NCI-H2081 treated with DMSO at 0.1 percent for 48 hours (cell line): ENCODE data around the gene LMAN2L.

ENCODE experiments used
- DNase-seq: peaks from one replicate; lab custom pipeline; 2025; lab: John Stamatoyannopoulos, UW

LMAN2L gene

GRCh38 chr2:96760036-96760985 lies 20.4 kb upstream of the LMAN2L start, which contains the start of gene CNNM4:
Gene CNNM4, plus strand, starts transcription at chr2:96760902. Its CDS starts 98 bp downstream, at chr2:96761000.
- DNase-seq = peak; percentile 65

- no peak for DNase-seq
These were observed 19.7 kb upstream of the LMAN2L start for GRCh38 chr2:96759548-96759947.

- DNase-seq = no peak
These were observed 19.1 kb upstream of the LMAN2L start for GRCh38 chr2:96758987-96759386.

GRCh38 chr2:96757477-96757860 lies 17.6 kb upstream of the LMAN2L start:
- no peak for DNase-seq

- DNase-seq = no peak
These were observed 17.1 kb upstream of the LMAN2L start for GRCh38 chr2:96756788-96757476.

- DNase-seq = no peak
These were observed 14.5 kb upstream of the LMAN2L start for GRCh38 chr2:96754317-96754716.

- no peak for DNase-seq
These were observed 13.9 kb upstream of the LMAN2L start for GRCh38 chr2:96753661-96754282.

GRCh38 chr2:96751800-96752199 lies 11.9 kb upstream of the LMAN2L start:
- no peak for DNase-seq

- no peak for DNase-seq
These were observed 7.3 kb upstream of the LMAN2L start for GRCh38 chr2:96747061-96747617.

- DNase-seq = no peak
These were observed 710 bp downstream of the LMAN2L start for GRCh38 chr2:96739076-96739632.

GRCh38 chr2:96737831-96738230 lies 2.0 kb downstream of the LMAN2L start:
- no peak for DNase-seq

- no peak for DNase-seq
These were observed 2.6 kb downstream of the LMAN2L start for GRCh38 chr2:96737251-96737650.

GRCh38 chr2:96734880-96735583 lies 4.8 kb downstream of the LMAN2L start:
- DNase-seq = no peak

- no peak for DNase-seq
These were observed 5.9 kb downstream of the LMAN2L start for GRCh38 chr2:96733931-96734330.

- no peak for DNase-seq
These were observed 9.7 kb downstream of the LMAN2L start for GRCh38 chr2:96730212-96730611.

GRCh38 chr2:96729748-96730147 lies 10.1 kb downstream of the LMAN2L start:
- DNase-seq = no peak

- DNase-seq = no peak
These were observed 12.4 kb downstream of the LMAN2L start for GRCh38 chr2:96727431-96727830.

GRCh38 chr2:96726131-96726530 lies 13.7 kb downstream of the LMAN2L start:
- DNase-seq = no peak

GRCh38 chr2:96716388-96716787 lies 23.5 kb downstream of the LMAN2L start:
- no peak for DNase-seq

- DNase-seq = no peak
These were observed 24.2 kb downstream of the LMAN2L start for GRCh38 chr2:96715658-96716057.

- DNase-seq = no peak
These were observed 28.9 kb downstream of the LMAN2L start for GRCh38 chr2:96710985-96711384.
